ENCODE results near the gene RXFP1. TPM values are rescaled to one million over a fixed set of nuclear protein-coding genes. Genes with fewer than 3 reads are reported as not detected.

RXFP1 gene
- polyA plus RNA-seq, 1 donor (not counting 4 experiments of a cell fraction or from before 2014, with no cell fraction given) = not detected

GRCh38 chr4:158678767-158679166, 157.1 kb downstream of the RXFP1 start:
- no peak for DNase-seq (ENCODE audit: low read depth, low spot score)
- Histone ChIP-seq H3K9ac (ENCODE audit: control insufficient read depth, extremely low read depth, insufficient read depth, low read length) (no peak overlapping the region), H2AFZ (ENCODE audit: control insufficient read depth, low read length) (no peak overlapping the region)

GRCh38 chr4:158681629-158682028, 159.9 kb downstream of the RXFP1 start:
- no peaks in the 10 kb centered on the region for H4K20me1 ChIP-seq (ENCODE audit: control insufficient read depth, extremely low read depth, insufficient read depth, low read length)
- FAIRE-seq (no peak), DNase-seq (ENCODE audit: low read depth, low spot score) (no peak)
- no peak overlapping the region for H3K4me2 ChIP-seq (ENCODE audit: control insufficient read depth, extremely low read depth, insufficient read depth, low read depth, low read length)
- no peak overlapping the region for H3K9ac ChIP-seq (ENCODE audit: control insufficient read depth, extremely low read depth, insufficient read depth, low read length)
- H2AFZ ChIP-seq (ENCODE audit: control insufficient read depth, low read length) = no peak overlapping the region
- H3K4me1 ChIP-seq (ENCODE audit: control insufficient read depth, extremely low read depth, insufficient read depth, low read length) = no peaks in the 10 kb centered on the region
- no peaks in the 10 kb centered on the region for H3K9me1 ChIP-seq (ENCODE audit: control insufficient read depth, extremely low read depth, insufficient read depth, low read length)
- H3K36me3 ChIP-seq (ENCODE audit: control insufficient read depth in 2 of 2, extremely low read depth in 1 of 2, insufficient read depth in 2 of 2, low read length in 2 of 2) = peaks cover 0 to under 1% of the 10 kb centered on the region in 2 experiments
- no peak overlapping the region for H3K27ac ChIP-seq (ENCODE audit: control insufficient read depth, insufficient read depth, low read length)
- no peak overlapping the region for H3K4me3 ChIP-seq (ENCODE audit: control insufficient read depth in 2 of 3, extremely low read depth in 1 of 3, insufficient read depth in 2 of 3, low read depth in 1 of 3, low read length in 3 of 3)
- TF ChIP-seq CTCF (optimal IDR thresholded peaks at IDR 0.05 in 1 of 3, IDR thresholded peaks at IDR 0.05 in 1 of 3, conservative IDR thresholded peaks at IDR 0.05 in 1 of 3; ENCODE audit: extremely low read depth in 1 of 3, insufficient read depth in 2 of 3, low read length in 3 of 3) = no peak
- TF ChIP-seq EZH2 (IDR thresholded peaks at IDR 0.05; ENCODE audit: low read length) = no peak
- H3K9me3 ChIP-seq (ENCODE audit: control insufficient read depth, low read depth, low read length) = no peaks in the 10 kb centered on the region
- no peaks in the 10 kb centered on the region for H3K79me2 ChIP-seq (ENCODE audit: control insufficient read depth, insufficient read depth, low read length)
- dilution Hi-C loops (cut with MboI; ENCODE audit: extremely low pct_ligation_motif_present, low sequenced_read_pairs) = no loop called here
- H3K27me3 ChIP-seq (ENCODE audit: control insufficient read depth, extremely low read depth, insufficient read depth, low read length) = no peaks in the 10 kb centered on the region

More at GRCh38 chr4:158678767-158679166, 157.1 kb downstream of the RXFP1 start:
- TF ChIP-seq EZH2 (IDR thresholded peaks at IDR 0.05; ENCODE audit: low read length) (no peak), CTCF (optimal IDR thresholded peaks at IDR 0.05 in 1 of 3, IDR thresholded peaks at IDR 0.05 in 1 of 3, conservative IDR thresholded peaks at IDR 0.05 in 1 of 3; ENCODE audit: extremely low read depth in 1 of 3, insufficient read depth in 2 of 3, low read length in 3 of 3) (no peak)
- no peaks in the 10 kb centered on the region for H3K9me3 ChIP-seq (ENCODE audit: control insufficient read depth, low read depth, low read length)
- H4K20me1 ChIP-seq (ENCODE audit: control insufficient read depth, extremely low read depth, insufficient read depth, low read length) = no peaks in the 10 kb centered on the region
- H3K9me1 ChIP-seq (ENCODE audit: control insufficient read depth, extremely low read depth, insufficient read depth, low read length) = no peaks in the 10 kb centered on the region
- dilution Hi-C loops (cut with MboI; ENCODE audit: extremely low pct_ligation_motif_present, low sequenced_read_pairs) = no loop called here
- H3K4me2 ChIP-seq (ENCODE audit: control insufficient read depth, extremely low read depth, insufficient read depth, low read depth, low read length) = no peak overlapping the region
- FAIRE-seq = no peak
- H3K27me3 ChIP-seq (ENCODE audit: control insufficient read depth, extremely low read depth, insufficient read depth, low read length) = no peaks in the 10 kb centered on the region
- no peaks in the 10 kb centered on the region for H3K36me3 ChIP-seq (ENCODE audit: control insufficient read depth in 2 of 2, extremely low read depth in 1 of 2, insufficient read depth in 2 of 2, low read length in 2 of 2)
- H3K79me2 ChIP-seq (ENCODE audit: control insufficient read depth, insufficient read depth, low read length) = no peaks in the 10 kb centered on the region
- H3K4me3 ChIP-seq (ENCODE audit: control insufficient read depth in 2 of 3, extremely low read depth in 1 of 3, insufficient read depth in 2 of 3, low read depth in 1 of 3, low read length in 3 of 3) = no peak overlapping the region
- H3K27ac ChIP-seq (ENCODE audit: control insufficient read depth, insufficient read depth, low read length) = no peak overlapping the region
- H3K4me1 ChIP-seq (ENCODE audit: control insufficient read depth, extremely low read depth, insufficient read depth, low read length) = no peaks in the 10 kb centered on the region

Data from keratinocyte (primary cell).